SW 1271 (cell line): ENCODE measurements around the gene FGFR2.

Experiments
- DNase-seq, 2 experiments: peaks; one replicate each; lab custom pipeline; 2025; lab: John Stamatoyannopoulos, UW

Gene FGFR2

GRCh38 chr10:121553511-121554264, 44.6 kb downstream of the FGFR2 start:
- no peak for DNase-seq

DNA sequence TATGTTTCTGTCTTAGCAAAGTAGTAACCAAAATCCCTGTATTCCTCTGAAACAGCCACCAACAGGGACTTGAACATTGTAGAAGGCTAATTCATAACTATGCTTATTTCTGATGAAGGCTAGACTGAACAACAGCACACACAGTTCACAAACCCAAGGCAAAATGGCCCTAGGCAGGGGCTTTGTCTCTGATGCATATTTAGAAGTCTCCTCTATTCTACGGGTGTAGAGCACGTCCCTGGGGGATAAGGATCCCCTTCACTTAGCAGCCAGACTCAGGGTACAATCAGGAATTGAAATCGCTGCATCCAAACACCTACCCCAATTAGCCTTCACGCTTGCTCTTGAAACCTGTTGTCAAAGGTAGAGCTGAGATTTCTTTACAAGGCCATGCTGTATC, 45.5 kb downstream of the FGFR2 start:
- no peak for DNase-seq

DNA sequence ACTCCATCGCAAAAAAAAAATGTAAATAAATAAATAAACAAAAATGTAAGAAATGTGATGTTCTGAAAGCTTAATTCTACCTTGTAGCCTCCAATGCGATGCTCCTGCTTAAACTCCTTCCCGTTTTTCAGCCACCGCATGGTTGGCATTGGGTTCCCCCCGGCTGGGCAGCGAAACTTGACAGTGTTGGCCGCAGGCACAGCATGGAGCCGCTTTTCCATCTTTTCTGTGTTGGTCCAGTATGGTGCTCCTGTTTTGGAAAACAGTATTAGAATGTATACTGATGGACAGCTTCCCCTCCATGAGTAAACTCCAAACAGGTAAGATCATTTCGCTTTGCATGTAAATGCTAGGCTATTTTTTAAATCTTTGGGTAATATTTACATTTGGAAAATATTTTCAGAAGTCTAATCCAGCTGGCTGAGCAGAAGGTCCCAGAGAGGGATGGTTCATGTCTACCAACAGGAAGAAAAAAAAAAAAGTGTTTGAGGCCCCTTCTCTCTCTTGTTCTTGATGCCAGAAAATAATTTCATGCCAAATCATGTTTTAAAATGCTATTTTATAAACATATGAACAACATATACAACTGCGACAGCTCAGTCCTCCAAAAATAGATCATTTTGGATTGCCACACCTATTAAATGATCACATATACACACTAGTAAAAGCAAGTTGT, 46.9 kb downstream of the FGFR2 start:
- no peak for DNase-seq

- no peak for DNase-seq
Observed at GRCh38 chr10:121544301-121544869, 53.9 kb downstream of the FGFR2 start.

DNA sequence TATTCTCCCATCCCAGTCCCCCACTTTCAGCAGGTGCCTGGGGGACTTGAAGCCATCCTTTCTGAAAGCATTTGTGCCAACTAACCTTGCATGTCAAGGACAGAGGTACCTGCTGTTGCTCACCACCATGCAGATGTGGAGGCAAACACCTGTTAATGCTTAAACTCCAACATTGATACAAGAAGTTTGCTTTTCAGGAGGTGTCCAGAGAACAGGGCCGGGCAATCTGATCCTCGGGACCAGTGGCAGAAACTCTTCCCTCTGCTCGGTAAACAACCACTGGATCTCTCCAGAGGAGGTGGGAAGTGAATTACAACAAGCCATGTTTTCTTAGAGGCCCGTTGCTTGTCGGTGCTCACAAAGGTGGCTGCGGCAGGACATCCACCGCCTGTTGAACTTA, 54.7 kb downstream of the FGFR2 start:
- no peak for DNase-seq

- no peak for DNase-seq
Observed at GRCh38 chr10:121541450-121542120, 56.7 kb downstream of the FGFR2 start.

GRCh38 chr10:121540732-121541395, 57.4 kb downstream of the FGFR2 start:
- no peak for DNase-seq

- no peak for DNase-seq
Observed at GRCh38 chr10:121539786-121540185, 58.5 kb downstream of the FGFR2 start.

- no peak for DNase-seq
Observed at GRCh38 chr10:121536310-121536913, 61.8 kb downstream of the FGFR2 start.

- no peak for DNase-seq
Observed at GRCh38 chr10:121535381-121535780, 62.9 kb downstream of the FGFR2 start.

GRCh38 chr10:121532292-121532864, 65.9 kb downstream of the FGFR2 start:
- no peak for DNase-seq

- no peak for DNase-seq
Observed at GRCh38 chr10:121531830-121532178, 66.4 kb downstream of the FGFR2 start.

DNA sequence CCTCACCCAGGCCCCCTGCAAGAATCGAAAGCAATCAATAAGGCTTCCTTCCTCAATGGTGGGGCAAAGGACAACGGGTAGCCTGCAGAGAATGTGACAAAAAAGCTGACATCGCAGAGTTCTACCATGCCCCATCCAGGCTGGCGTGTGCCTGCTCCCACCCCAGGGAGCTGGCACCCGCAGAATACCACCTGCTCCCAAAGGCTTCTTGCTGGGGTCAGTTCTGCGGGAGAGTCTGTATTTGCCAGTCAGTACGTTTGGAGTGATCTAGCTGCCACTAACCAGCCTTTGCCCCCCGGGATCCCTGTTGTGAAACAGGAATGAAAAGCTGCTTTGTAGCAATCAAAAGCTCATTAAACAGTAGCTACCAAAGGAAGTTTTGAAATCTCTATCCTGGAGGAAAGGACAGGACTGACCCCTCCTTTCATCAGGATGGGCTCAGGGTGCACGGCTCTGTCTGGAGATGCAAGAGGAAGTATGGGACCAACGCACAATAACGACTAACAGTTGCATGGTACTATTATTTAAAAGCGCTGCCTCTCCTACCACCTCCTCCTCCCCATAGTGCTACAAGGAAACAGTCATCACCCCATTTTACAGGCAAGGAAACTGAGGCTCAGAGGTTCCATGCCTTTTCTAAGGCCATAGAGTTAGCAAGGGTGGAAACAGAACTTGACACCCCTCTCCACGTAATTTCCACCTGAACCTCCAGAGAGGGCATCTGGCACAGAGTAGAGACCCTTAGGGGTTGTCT, 67.0 kb downstream of the FGFR2 start:
- DNase-seq: no peak

GRCh38 chr10:121530481-121531075, 67.7 kb downstream of the FGFR2 start:
- no peak for DNase-seq

DNA sequence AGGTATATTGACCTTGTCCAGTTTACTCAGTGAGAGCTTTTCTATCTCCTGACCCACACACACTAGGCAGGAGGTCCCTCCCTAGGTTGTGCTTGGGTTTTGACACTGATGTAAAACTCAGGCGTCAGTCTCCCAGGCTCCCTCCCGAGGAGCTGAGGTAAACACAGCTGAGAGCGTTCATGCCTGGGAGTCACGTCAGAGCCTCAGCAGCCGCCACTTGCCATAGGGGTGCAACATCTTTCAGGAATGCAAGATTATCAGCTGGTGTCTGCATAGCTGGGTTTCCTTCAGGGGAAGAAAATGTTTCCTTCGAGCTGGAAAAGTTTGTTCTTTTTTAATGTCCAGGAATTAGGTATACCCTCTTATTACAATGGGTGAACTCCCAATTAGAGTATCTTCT, 70.6 kb downstream of the FGFR2 start:
- DNase-seq: no peak

- no peak for DNase-seq
Observed at GRCh38 chr10:121526801-121527221, 71.4 kb downstream of the FGFR2 start.

DNA sequence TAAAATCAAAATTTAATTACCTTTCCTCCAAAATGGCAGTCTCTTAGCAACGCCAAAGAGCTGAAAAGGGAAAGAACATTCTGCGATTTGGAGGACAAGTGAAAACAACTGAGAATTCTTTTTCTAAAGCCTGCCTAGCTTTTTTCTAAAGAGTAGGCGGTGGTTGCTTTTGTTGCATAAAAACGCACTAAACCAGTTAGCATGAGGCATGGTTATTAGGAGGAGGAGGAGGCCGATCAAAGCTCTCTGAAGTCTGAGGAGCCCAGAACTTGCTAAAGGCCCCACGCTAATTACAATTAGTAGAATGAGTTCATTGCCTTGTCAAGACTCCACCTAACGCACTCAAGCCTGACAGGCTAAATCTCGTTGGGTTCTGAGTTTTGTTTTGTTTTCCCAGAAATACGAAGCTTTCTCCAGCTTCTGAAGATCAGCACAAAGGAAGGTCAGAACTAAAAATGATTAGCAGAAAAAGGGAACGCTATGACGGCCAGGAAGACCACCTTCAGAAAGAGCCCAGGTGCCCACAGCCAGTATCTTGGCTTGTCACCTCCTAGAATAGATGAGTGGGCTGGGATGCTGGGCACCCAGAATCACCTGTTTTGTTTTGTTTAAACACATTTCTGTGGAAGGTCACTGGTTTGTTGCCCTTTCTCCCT, 72.0 kb downstream of the FGFR2 start:
- no peak for DNase-seq

- DNase-seq: no peak
Observed at GRCh38 chr10:121525251-121526134, 72.8 kb downstream of the FGFR2 start.
